PC-9 (cell line): ENCODE data around the gene CCBE1.

Experiments used
- CTCF ChIP-seq: fragments of 200-600 bp; sonication (generic); conservative IDR thresholded peaks from 2 replicates; pipeline ENCODE4 v1.6.1; 2017; ENCODE audit warnings: mixed run types, antibody characterized with exemption, mild to moderate bottlenecking, moderate library complexity
- EZH2 ChIP-seq: fragments of 200-600 bp; sonication (generic); IDR thresholded peaks from 2 replicates; pipeline ENCODE4 v1.8.0; 2017; ENCODE audit warnings: antibody characterized with exemption, low read depth

DNA sequence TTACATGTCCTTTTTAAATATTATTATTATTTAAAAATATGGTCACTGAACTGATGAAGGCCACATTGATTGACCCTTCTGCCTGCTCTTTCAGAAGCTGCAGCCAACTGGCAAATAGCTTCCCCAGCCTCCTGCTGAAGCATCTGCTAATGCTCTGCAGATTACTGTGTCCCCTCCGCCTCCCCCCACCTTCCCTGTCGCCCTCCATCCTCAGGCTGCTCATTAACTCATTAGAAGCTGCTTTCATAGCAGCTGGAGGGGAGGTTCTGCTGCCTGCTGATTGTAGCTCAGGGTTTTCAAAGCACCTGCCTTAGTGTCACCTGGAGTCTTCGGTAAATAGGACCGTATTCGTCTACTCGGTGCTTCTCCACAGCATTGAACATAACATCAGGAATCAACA, 313.4 kb downstream of the CCBE1 start:
- TF ChIP-seq EZH2 (no peak), CTCF (no peak)
